Measurements from ENCODE around the gene ELMOD3. TPM values are rescaled to one million over a fixed set of nuclear protein-coding genes. Genes with fewer than 3 reads are reported as not detected.

ELMOD3 gene
- polyA plus RNA-seq, 2 of the 4 experiments (the other 2 are of a cell fraction) = 17.8 to 29.9 TPM

DNA sequence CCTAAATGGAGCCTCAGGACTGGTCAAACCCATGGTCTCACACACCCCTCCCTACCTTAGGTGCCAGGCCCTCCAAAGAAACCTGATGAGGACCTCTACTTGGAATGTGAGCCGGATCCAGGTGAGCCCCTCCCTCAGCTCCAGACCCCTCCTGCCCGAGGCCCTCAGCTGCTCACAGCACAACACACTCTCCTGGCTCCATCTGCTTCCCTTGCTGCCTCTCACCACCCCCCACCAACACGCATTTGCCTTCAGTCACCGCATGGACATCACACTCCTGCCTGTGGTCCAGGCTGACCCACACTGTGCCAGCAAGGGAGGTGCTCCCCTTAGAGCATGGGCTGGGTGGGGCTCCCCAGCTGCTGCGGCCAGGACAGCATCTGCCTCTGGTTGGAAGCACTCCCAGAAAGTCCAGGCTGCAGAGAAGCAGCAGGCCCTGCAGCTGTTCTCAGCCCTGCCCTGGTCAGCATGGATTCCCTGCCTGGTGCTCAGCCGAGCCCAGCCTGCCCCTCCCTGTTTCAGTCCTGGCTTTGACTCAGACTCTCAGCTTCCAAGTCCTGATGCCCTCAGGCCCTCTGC is 79.0 kb downstream of the ELMOD3 start:
- ATAC-seq = peak; percentile 21 to 46; a peak in 5 of 6 replicates
- CTCF ChIA-PET = interaction anchor here (0.6 to 41.9 kb wide), 8 partner anchors 8 to 374 kb away, joined by 3 to 1185 read pairs (median 5); partner anchors contain the start of genes GGCX, MAT2A and SH2D6
- peak overlapping the region; percentile 38 for H3K4me2 ChIP-seq
- WGBS (ENCODE audit: missing lambda C conversion rate) = 50% methylated on average over 5 of the region's 6 CpGs
- POLR2A ChIA-PET = interaction anchor here (3.5 kb wide), 1 partner anchor 106 kb away, joined by 31 read pairs; the partner anchor contains the start of gene MAT2A
- TF ChIP-seq HEYL (CRISPR knock-in tag; IDR thresholded peaks at IDR 0.05) (no peak), POLR2A (IDR thresholded peaks at IDR 0.05; ENCODE audit: low read length) (no peak), KDM1A (IDR thresholded peaks at IDR 0.05; ENCODE audit: low read depth) (no peak), RAD21 (conservative IDR thresholded peaks at IDR 0.05 in 1 of 2, IDR thresholded peaks at IDR 0.05 in 1 of 2) (no peak), MAFK (IDR thresholded peaks at IDR 0.05; ENCODE audit: partially characterized antibody) (no peak), POLR2AphosphoS2 (conservative IDR thresholded peaks at IDR 0.05; ENCODE audit: low read length) (no peak), EHMT2 (IDR thresholded peaks at IDR 0.05; ENCODE audit: low read depth) (no peak), TP53 (CRISPR knock-in tag; IDR thresholded peaks at IDR 0.05) (no peak), MAZ (IDR thresholded peaks at IDR 0.05; ENCODE audit: borderline replicate concordance, low read depth, low read length) (no peak), SMC3 (IDR thresholded peaks at IDR 0.05) (no peak), JUNB (IDR thresholded peaks at IDR 0.05) (no peak), GATA3 (IDR thresholded peaks at IDR 0.05; ENCODE audit: borderline replicate concordance) (no peak), FOSB (CRISPR knock-in tag; IDR thresholded peaks at IDR 0.05) (no peak)
- TF ChIP-seq, protein P1, sequence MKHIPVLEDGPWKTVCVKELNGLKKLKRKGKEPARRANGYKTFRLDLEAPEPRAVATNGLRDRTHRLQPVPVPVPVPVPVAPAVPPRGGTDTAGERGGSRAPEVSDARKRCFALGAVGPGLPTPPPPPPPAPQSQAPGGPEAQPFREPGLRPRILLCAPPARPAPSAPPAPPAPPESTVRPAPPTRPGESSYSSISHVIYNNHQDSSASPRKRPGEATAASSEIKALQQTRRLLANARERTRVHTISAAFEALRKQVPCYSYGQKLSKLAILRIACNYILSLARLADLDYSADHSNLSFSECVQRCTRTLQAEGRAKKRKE (CRISPR knock-in tag; IDR thresholded peaks at IDR 0.05; ENCODE audit: low read depth) = no peak
- TF ChIP-seq, protein P2, sequence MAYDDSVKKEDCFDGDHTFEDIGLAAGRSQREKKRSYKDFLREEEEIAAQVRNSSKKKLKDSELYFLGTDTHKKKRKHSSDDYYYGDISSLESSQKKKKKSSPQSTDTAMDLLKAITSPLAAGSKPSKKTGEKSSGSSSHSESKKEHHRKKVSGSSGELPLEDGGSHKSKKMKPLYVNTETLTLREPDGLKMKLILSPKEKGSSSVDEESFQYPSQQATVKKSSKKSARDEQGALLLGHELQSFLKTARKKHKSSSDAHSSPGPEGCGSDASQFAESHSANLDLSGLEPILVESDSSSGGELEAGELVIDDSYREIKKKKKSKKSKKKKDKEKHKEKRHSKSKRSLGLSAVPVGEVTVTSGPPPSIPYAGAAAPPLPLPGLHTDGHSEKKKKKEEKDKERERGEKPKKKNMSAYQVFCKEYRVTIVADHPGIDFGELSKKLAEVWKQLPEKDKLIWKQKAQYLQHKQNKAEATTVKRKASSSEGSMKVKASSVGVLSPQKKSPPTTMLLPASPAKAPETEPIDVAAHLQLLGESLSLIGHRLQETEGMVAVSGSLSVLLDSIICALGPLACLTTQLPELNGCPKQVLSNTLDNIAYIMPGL (CRISPR knock-in tag; IDR thresholded peaks at IDR 0.05; ENCODE audit: borderline replicate concordance) = no peak
- H3K4me3 ChIP-seq = no peak overlapping the region
- peaks cover 80% of the 10 kb centered on the region for H3K4me1 ChIP-seq
- H3K27ac ChIP-seq = peak overlapping the region; percentile 91 to 95
- no peaks in the 10 kb centered on the region for H3K9me3 ChIP-seq
- DNase-seq (ENCODE audit: low read depth in 1 of 2, low spot score in 1 of 2) = peak in 1 of 2 experiments; percentile 55
- no peak for FAIRE-seq

DNA sequence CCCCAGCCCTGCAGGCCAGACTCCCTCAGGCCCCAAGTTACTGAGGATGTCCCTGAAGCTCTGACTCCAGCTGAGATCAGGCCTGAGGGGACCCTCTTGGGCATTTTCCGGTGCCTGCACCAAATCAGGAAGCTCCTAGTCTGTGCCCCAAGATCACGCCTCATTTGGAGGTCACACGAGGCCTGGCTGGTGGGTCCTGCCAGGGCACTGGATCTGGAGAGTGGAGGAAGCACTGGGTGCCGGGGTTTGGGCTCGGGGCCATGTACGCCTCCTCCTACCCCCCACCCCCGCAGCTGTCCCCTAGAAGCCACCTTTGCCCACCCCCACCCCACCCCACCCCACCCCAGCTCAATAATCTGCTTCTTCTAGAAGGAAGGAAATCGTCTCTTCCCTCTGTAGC is 80.1 kb downstream of the ELMOD3 start:
- Histone ChIP-seq H3K4me1 (peaks cover 85% of the 10 kb centered on the region), H3K9me3 (no peaks in the 10 kb centered on the region), H3K27ac (peak overlapping the region; percentile 91 to 95), H3K4me3 (no peak overlapping the region), H3K4me2 (peak overlapping the region; percentile 38; the same call in 1 of the 3 replicates)
- CTCF ChIA-PET = interaction anchor here (1.5 to 41.9 kb wide), 5 partner anchors 13 to 111 kb away, joined by 3 to 1185 read pairs (median 5); partner anchors contain the start of genes GGCX, MAT2A and SH2D6
- no peak for DNase-seq (ENCODE audit: low read depth in 1 of 2, low spot score in 1 of 2)
- TF ChIP-seq ZFP36 (IDR thresholded peaks at IDR 0.05; ENCODE audit: borderline replicate concordance, partially characterized antibody) = no peak
- no peak for TF ChIP-seq SMC3 (IDR thresholded peaks at IDR 0.05)
- no peak for TF ChIP-seq MAZ (IDR thresholded peaks at IDR 0.05; ENCODE audit: borderline replicate concordance, low read depth, low read length)
- no peak for TF ChIP-seq SREBF2 (IDR thresholded peaks at IDR 0.05)
- TF ChIP-seq, protein P1 (CRISPR knock-in tag; IDR thresholded peaks at IDR 0.05; ENCODE audit: low read depth) = no peak
- FAIRE-seq = no peak
- no peak for ATAC-seq
- POLR2A ChIA-PET = interaction anchor here (0.7 to 3.5 kb wide), 3 partner anchors 13 to 105 kb away, joined by 5 to 31 read pairs (median 6); partner anchors contain the start of gene MAT2A
- WGBS (ENCODE audit: missing lambda C conversion rate) = 87% methylated on average over 5 of the region's 8 CpGs

All from A549 (cell line).